Activated T-cell treated with anti-CD3 and anti-CD28 coated beads, Interleukin-2, amount 50 U/mL, for 48 hours (primary cell): ENCODE measurements around the gene IFNA6.
"Not testable (repeated sequence)": the region's sequence is repeated elsewhere in the genome, so short reads cannot be mapped to it uniquely, and the experiment has no call there.

Experiments used
- DNase-seq, 2 experiments: peaks; one replicate each; pipeline ENCODE4 v3.0.0-alpha.2; 2020

IFNA6 gene

DNA sequence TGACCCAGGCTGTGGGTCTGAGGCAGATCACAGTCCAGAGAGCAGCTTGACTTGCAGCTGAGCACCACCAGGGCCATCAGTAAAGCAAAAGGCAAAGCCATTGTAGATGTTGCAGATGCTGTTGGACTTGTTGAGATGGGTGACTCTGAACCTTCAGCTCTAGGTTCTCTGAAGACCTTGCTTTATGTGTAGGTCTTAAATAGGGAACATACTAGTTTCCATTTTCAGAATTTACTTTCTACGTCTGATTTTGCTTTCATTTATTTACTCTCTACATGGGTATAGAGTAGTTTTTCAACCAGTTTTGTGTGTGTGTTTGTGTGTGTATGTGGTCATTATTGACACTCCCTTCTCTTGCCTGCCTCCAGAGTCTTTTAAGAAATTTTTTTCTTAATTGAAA lies at the start of gene IFNA6:
TSS of gene IFNA6 (minus strand) at position 101 of the 400 bp plus-strand sequence. CDS start at position 101, 0 bp downstream.
- no peak for DNase-seq

DNA sequence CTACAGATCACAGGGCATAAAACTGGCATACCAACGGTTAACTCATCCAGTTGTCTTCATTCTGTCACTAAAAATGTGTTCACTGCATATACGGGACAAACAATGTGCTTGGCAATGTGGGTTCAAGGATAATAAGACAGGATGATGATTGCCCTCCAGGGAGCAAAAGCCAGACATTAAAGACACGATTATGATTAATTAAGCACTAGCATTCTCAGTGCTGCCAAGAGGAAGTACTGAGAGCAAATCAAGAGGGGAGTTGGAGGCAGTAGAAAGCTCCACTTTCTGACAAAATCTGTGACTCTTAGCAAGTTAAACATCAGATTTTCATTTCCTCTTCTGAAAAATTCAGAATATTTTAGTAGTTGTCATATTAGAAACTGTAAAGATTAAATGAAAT lies 49.3 kb upstream of the IFNA6 start:
- no peak for DNase-seq

DNA sequence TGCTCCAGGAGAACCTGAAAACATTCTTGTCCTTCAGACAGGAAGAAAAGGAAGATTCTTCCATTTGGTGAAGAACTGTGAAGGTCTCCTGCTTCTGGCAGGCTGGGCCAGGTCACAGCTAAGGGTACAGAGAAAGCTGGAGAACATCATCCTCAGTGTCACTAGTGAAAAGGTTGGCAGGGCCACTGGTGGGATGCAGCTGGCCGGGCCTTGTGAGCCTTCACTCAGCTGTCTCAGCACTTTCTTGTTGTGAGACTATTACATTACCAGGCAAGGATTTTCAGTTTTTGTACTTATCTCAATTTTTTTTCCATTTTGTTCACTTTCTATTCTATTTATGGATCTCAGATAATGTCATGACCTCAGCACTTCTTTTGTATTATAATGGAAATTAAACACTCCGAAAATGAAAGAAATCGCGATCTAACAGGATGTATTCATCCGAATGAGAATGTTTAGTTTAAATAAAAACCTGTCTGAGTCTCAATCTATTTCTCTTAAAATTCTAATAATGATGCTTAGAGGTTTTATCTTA lies 48.3 kb upstream of the IFNA6 start:
- no peak for DNase-seq

DNA sequence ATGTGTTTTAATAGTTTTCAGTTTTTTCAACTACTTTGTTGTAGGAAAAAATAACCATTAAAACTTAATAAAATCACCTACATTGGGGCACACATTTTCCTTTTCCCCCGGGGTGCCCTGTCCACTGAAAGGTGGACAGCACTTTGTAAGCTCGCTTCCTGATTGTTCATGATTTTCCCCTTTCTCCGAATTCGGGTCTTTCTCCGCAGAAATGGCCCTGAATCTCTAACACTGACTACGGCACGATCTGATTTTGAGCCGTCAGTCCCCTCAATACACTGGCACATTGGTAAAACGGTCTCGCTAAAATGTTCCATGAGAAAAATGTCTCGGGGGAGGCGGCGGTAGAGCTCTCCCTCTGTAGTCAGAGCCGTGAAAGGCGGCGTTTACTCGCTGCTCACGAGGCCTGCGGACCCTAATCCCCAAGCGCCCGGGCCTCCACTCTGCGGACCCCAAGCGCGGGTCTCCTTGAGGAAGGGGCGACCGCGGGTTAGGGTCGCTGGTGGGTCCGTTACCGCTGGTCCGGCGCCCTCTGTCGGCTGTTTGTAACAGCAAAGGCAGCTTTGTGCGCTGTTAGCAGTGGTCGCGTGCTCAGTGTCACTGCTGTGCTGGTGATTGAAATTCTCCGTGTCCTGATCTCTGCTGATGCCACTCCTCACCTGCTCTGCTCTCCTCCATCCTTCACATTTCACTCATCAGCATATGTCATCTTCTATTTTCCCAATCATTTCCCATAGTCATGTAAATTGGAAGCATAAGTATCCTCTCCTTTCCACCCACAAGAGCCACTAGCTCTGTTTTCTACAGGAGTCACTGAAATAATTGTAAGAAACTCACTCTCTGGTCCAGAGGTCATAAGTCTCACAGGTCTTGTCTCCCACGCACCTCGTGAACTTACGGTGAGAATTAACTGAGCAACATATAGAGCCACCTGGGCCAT lies 45.4 kb upstream of the IFNA6 start:
- DNase-seq, result peak; percentile 73 to 76

DNA sequence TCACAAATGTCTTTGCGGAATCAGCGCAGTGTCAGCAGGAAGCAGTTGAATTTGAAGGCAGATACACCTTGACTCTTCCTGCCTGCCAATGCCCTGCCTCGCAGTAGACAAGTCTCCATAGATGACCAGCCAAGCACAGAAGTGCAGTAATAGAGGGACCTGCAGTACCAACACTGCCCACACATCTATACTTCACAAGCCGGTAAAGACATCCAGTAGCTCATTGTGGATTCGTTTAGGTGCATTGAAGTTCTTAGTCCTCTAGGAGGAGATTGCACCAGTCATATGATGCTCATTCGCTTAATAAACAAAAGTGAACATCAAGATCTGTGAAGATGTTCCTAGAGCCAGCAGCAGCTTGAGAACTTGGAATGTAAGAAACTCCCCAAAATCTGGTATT lies 41.6 kb upstream of the IFNA6 start:
- no peak for DNase-seq

DNA sequence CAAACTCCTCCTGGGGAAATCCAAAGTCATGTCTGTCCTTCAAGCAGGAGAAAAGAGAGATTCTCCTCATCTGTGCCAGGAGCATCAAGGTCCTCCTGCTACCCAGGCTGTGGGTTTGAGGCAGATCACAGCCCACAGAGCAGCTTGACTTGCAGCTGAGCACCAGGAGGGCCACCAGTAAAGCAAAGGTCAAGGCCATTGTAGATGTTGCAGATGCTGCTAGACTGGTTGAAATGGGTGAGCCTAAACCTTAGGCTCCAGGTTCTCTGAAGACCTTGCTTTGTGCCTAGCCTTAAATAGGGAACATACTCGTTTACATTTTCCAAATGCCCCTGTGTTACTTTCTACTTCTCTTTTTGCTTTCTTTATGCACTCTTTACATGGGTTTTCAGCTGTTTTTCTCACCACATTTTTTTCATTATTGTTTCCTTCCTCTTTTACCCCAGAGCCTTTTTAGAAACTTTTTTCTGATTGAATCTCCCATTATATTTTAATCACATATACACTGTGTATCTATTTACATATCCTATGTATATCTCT lies 34.5 kb upstream of the IFNA6 start, which contains the start of gene IFNA2:
TSS of gene IFNA2 (minus strand) at position 268 of the 540 bp plus-strand sequence. CDS start at position 199, 69 bp downstream.
- no peak for DNase-seq

DNA sequence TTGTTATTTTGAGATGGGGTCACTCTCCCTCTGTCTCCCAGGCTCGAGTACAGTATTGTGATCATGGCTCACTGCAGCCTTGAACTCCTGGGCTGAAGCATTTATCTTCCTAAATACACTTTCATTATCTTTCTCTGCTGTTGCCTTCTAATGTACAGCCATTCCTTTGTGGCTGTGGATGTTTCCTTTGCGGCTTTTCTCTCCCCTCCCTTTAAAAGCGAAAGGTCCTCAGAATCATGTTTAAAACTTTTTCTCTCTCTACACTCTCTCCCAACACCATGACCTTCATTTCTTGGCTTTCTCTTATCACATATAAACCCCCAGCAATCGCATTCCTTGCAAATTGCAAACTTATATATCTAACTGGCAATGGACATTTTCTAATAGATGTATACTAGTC lies 32.9 kb upstream of the IFNA6 start:
- DNase-seq, result no peak

DNA sequence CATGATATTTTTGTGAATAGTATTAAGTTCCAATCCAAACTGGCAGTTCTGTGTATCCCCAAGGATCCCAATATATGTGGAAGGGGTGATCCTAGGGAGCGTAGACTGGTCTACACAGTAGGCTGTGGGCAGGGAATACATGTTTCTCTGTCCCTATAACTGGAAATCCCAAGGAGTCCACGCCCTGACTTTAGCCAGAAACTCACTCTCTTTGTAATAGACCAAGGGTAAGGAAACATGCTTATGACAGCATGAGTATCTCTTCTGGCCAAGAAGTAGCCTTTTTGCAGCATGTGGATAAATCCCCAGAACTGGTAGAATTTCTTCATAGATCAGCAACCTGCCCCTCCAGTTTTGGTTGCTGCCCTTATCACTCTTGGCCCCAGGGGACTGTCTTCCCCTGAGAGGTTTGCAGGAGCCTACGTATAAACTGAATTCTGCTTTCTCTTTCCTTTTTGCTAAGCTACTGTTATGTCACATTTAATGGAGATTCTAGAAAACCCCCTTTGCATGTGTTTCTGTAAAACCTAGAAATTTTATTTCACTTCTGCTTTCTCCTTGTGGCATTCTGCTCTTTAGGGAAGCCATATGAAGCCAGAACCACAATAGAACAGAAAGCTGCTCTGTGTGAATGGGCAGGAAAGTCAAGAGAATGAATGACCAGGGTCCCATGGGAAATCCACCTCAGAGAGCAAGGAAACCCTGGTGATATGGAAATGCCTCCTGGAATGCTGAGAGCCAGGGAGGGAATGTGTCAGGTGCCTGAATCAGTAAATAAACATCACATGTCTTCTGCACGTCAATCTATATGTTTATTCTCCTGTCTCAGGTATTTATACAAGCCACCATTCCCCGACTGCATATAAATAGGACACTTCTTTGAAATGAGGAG lies 31.0 kb upstream of the IFNA6 start:
- no peak for DNase-seq

DNA sequence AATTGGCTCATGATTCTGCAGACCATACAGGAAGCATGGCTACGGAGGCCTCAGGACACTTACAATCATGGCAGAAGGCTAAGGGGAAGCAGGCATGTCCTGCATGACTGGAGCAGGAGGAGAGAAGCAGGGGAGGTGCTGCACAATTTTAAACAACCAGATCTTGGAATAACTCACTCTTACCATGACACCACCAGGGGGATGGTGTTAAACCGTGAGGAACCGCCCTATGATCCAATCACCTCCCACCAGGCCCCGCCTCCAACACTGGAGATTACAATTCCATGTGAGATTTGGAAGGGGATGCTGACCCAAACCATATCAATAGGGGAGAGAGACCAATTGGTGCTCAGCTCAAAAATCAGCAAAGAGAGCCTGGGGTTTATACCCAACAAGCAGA lies 20.8 kb upstream of the IFNA6 start:
- DNase-seq, result not testable (repeated sequence)

DNA sequence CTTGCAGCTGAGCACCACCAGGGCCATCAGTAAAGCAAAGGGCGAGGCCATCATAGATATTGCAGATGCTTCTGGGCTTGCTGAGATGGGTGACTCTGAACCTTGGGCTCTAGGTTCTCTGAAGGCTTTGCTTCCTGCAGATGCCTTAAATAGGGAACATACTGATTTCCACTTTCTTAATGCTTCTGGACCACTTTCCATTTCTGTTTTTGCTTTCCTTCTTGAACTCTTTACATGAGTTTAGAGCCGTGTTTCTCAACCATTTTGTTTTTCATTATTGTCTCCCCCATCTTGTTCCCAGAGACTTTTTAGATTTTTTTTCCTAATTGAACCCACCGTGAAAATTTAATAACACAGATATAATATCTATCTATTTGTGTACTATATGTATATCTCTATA lies 17.3 kb upstream of the IFNA6 start, which contains the start of gene IFNA13:
TSS of gene IFNA13 (minus strand) at position 101 of the 400 bp plus-strand sequence. CDS start at position 54, 47 bp downstream.
- no peak for DNase-seq

DNA sequence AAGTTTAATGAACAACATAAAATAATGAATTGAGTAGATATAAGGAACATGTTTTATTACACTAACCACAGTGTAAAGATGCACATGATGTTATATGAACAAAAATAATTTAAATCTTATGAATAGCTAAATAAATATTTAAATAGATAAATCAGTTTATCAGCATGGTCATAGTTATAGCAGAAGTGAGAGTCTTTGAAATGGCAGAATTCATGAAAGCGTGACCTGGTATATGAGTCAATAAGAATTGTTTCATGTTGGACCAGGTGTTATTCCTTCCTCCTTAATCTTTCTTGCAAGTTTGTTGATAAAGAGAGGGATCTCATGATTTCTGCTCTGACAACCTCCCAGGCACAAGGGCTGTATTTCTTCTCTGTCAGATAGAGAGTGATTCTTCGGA lies 16.5 kb upstream of the IFNA6 start:
- not testable (repeated sequence) for DNase-seq

DNA sequence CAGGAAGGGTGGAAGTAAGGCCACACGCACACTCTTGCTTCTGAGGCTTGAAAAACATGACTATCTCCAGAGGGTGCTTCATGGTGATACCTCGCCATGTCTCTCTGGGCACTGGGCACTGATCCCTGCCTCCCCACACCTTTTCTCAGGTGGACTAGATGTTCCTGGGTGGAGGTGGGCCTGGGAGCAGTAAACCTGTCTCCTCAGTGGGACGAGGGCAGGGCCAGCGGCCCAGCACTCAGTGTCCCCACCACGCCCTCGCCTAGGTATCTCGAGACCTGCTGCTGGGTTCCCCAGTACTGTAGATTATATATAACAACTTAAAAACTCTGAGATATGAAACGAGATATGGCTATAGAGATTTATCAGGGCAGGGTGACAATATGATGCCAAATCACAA lies 11.6 kb upstream of the IFNA6 start:
- no peak for DNase-seq

DNA sequence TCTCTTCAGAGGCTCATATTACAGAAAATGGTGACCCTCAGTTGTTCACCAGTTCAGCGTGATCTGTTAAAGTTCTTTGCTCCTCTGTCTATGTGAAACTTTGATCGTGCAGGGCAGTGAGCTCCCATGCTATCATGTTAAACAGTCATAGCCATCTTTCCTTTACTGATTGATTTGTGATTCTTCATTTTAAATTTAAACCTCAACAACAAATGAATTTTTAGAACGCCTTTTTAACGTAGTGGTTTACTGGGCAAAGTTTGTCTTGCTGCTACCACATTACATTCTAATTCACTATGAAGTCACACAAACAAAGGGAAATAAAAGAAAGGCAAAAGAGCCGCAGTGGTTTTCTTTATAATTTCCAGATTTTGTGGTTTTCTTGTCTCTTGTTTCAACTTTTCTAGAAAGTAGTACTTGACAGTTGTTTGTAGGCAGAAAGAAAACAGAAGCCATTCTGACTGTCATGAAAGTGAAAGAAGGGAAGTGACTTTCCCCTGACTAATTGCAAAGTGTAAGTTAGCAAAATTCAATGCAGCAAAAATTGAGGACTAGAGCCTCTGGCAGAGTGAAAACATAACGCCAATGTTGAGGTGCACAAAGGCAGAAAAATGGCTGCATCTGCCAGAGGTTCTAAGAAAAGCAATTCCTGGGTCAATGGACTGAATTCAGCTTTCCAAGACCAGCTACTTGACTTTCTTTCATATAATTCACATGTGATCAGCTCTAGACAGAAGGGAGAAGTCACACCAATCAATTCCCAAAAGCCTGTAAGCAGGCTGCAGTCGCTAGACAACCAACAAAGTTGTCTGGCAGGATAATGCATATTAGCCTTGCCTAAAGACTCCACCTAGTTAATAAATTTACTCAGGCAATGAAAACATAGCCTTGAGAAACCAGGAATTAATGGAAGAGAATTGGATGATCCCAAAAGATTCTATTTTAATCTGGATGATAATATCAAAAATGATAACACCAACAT lies 7.1 kb upstream of the IFNA6 start:
- DNase-seq, result peak in 1 of 2 experiments; percentile 29

DNA sequence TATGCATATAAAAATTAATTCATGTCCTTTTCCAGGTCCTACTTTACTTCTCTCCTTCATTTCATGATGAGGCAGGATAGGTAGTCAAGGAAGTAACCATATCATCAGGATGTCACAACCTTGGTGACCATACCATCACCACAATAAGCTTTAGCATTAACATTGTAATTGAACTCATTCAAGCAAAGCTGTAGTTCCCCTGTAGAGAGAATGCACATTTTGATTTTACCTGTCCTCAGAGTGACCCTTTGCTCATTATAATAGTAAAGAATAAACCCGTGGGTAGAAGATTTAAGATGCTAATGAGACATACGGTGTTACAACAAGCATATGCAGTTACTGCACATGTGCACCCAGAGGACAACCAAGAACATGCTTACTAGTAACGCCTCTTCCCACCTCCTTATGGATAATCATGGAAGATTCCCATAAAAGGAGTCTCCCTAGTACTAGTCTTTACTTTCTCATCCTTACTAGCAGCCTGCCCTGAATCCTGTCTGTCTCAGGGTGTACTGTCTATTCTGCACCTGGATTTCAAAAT lies 2.2 kb downstream of the IFNA6 start:
- no peak for DNase-seq

DNA sequence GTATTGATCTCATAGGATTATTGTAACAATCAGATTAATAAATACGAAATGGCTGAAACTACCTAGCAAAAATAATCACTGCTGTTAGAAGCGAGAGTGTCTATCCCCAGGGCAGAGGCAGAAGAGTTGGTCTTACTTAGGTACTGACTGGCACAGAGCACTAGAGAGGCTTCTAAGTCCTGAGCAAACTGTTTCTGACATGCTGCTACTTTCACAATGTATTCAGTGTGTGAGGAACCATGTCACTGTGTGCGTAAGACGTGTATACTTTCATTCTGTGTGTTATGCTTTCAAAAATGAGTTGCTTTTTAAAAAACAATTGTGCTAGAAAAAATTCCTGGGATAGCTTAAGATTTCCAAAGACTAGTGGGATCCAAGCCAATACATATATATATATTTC lies 10.0 kb downstream of the IFNA6 start:
- no peak for DNase-seq

DNA sequence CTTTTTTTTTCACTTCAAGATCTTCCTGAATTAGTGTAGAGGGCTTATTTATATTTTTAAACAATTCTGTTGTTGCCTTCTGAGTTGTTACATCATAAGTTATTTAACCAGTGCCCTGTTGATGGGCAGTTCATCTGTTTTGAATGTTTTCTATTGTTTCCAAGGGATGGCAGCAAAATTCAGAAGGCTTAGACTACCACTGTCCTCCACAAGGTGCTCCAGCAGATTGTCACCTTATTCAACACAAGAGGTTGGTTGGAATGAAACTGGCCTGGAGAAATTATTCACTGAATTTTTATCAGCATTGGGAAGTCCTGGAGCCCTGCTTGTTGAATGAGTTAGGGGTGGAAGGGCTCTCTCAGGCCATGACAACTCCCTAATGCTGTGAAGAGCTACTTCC lies 14.2 kb downstream of the IFNA6 start:
- DNase-seq, result no peak

DNA sequence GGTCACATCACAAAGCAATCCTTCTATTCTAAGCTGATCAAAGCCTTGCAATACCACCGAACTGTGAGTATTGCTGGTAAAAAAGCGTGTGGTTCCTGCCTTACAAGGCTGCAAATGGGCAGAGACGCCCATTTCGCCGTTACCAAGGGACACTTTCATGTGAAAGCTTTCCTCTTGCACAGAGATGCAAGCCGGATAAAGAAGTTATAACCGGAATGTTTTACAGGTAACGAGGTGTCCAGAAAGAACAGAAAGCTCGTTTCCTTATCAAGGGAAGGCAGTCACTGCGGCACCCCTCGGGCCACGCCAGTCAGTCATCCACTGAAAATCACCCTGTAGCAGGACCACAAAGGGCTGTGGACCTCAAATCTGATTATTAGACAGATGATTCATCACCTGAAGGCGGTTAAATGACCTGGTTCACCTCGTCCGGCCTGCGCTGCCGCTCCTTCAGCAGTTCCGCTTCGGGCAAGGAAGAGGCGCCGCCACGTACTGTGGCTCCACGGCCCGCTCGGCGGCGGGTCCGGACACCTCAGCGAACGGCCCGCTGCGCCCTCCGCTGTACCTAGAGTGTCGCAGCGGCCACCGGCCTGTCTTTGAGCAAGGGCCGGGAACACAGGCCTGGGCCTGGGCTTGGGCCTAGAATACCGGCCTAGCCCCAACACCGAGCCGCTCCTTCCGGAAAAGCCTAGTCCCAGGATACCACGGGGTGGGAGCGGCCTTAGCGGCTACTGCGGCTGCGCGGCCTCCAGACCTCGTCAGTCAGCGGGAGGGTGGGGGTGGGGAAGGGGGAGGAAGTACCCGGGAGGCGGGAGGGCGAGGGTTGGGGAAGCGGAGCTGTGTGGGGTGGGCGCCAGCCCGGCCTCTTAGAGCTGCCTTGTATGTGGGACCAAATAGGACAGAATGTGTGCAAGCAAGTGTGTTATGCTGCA lies 15.7 kb downstream of the IFNA6 start, which contains the start of gene KLHL9:
TSS of gene KLHL9 (minus strand) at position 704 of the 932 bp plus-strand sequence. CDS start at position 159, 545 bp downstream.
- peak; percentile 89 to 91 for DNase-seq

DNA sequence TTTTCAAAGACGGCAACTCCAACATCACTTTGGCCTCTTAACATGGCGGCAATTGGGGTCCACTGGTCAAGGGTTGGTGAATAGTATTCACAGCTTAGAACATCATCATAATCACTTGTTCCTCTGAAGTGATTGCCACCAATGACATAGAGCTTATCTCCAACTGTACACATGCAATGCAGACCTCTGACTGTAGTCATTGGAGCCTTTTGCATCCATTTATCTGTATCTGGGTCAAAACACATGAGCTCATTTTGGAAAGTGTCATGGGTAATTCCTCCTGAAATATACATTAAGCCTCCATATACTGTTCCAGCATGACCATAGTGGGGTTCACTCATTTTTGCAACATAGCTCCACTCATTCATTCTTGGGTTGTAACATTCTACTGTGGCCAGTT lies 17.5 kb downstream of the IFNA6 start:
- no peak for DNase-seq

DNA sequence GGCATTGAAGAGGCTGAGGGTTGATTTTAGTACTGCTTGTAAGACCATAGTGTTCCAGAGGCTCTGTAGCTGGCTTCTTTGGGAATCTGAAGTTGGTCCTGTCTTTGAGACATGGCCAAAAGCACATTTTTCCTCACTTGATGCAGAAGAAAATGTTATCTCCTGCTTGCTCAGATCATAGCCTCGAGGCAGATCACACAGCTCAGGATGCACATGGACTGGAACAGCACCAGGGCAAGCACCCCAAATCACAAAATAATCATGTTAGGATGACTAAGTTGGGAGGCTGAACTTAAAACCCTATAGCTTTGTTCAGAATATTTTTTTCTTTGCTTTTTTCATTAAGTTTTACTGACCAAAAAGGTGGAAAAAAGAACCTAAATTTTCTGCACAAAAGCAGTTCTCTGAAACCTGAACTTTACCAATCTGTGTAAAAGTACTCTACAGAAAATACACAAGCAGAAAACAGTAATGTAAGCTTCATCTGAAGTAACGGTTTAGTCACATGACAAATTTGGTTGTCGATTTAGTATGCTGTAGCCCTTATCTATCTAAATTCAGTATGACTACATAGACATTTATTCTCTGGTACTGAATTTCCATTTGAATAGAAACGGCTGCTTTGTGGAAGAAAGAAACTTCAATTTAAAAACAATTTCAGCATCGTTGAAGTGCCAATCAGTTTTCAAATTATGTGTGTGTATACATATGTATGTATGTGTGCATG lies 18.8 kb downstream of the IFNA6 start:
- no peak for DNase-seq
